ENCODE results near the gene PLPP2.
A peak's percentile ranks its signal among the peaks of the same experiment; 100 is the strongest.

PLPP2 gene

GRCh38 chr19:291561-292280, 518 bp upstream of the PLPP2 start:
- Histone ChIP-seq H3K9me3 (ENCODE audit: control insufficient read depth in 2 of 2, low read length in 2 of 2) (no peaks in the 10 kb centered on the region), H3K27ac (ENCODE audit: low read length) (no peak overlapping the region), H3K27me3 (ENCODE audit: control insufficient read depth in 1 of 2, insufficient read depth in 2 of 2, low read length in 2 of 2) (peaks cover 29 to 49% of the 10 kb centered on the region in 2 donors), H3K4me1 (ENCODE audit: control insufficient read depth, insufficient read depth, low read length) (peaks cover 32% of the 10 kb centered on the region), H3K9ac (ENCODE audit: low read length in 2 of 2) (no peak overlapping the region), H3K4me3 (ENCODE audit: low read length in 2 of 2) (peak overlapping the region in 1 of 2 donors; percentile 29), H3K36me3 (ENCODE audit: control insufficient read depth in 2 of 2, insufficient read depth in 2 of 2, low read length in 2 of 2) (no peaks in the 10 kb centered on the region)

- H3K27me3 ChIP-seq (ENCODE audit: control insufficient read depth in 1 of 2, insufficient read depth in 2 of 2, low read length in 2 of 2), result peaks cover 29 to 49% of the 10 kb centered on the region in 2 donors
- H3K27ac ChIP-seq (ENCODE audit: low read length), result no peak overlapping the region
- peak overlapping the region in 1 of 2 donors; percentile 52 for H3K4me3 ChIP-seq (ENCODE audit: low read length in 2 of 2)
- H3K9ac ChIP-seq (ENCODE audit: low read length in 2 of 2), result no peak overlapping the region
- H3K4me1 ChIP-seq (ENCODE audit: control insufficient read depth, insufficient read depth, low read length), result peaks cover 26% of the 10 kb centered on the region
- H3K36me3 ChIP-seq (ENCODE audit: control insufficient read depth in 2 of 2, insufficient read depth in 2 of 2, low read length in 2 of 2), result no peaks in the 10 kb centered on the region
- H3K9me3 ChIP-seq (ENCODE audit: control insufficient read depth in 2 of 2, low read length in 2 of 2), result no peaks in the 10 kb centered on the region
Measured at GRCh38 chr19:290372-291005, 714 bp downstream of the PLPP2 start.

- no peaks in the 10 kb centered on the region for H3K9me3 ChIP-seq (ENCODE audit: control insufficient read depth in 2 of 2, low read length in 2 of 2)
- H3K4me1 ChIP-seq (ENCODE audit: control insufficient read depth, insufficient read depth, low read length), result peaks cover 20% of the 10 kb centered on the region
- peaks cover 29 to 48% of the 10 kb centered on the region in 2 donors for H3K27me3 ChIP-seq (ENCODE audit: control insufficient read depth in 1 of 2, insufficient read depth in 2 of 2, low read length in 2 of 2)
- no peak overlapping the region for H3K27ac ChIP-seq (ENCODE audit: low read length)
- no peak overlapping the region for H3K9ac ChIP-seq (ENCODE audit: low read length in 2 of 2)
- H3K36me3 ChIP-seq (ENCODE audit: control insufficient read depth in 2 of 2, insufficient read depth in 2 of 2, low read length in 2 of 2), result no peaks in the 10 kb centered on the region
- no peak overlapping the region for H3K4me3 ChIP-seq (ENCODE audit: low read length in 2 of 2)
Measured at GRCh38 chr19:289651-290371, 1.4 kb downstream of the PLPP2 start.

- Histone ChIP-seq H3K27me3 (ENCODE audit: control insufficient read depth in 1 of 2, insufficient read depth in 2 of 2, low read length in 2 of 2) (peaks cover 21 to 39% of the 10 kb centered on the region in 2 donors), H3K9me3 (ENCODE audit: control insufficient read depth in 2 of 2, low read length in 2 of 2) (no peaks in the 10 kb centered on the region), H3K36me3 (ENCODE audit: control insufficient read depth in 2 of 2, insufficient read depth in 2 of 2, low read length in 2 of 2) (no peaks in the 10 kb centered on the region), H3K4me1 (ENCODE audit: control insufficient read depth, insufficient read depth, low read length) (peaks cover 11% of the 10 kb centered on the region), H3K27ac (ENCODE audit: low read length) (no peak overlapping the region), H3K4me3 (ENCODE audit: low read length in 2 of 2) (no peak overlapping the region), H3K9ac (ENCODE audit: low read length in 2 of 2) (no peak overlapping the region)
Measured at GRCh38 chr19:288911-289310, 2.3 kb downstream of the PLPP2 start.

- no peak overlapping the region for H3K9ac ChIP-seq (ENCODE audit: low read length in 2 of 2)
- H3K27ac ChIP-seq (ENCODE audit: low read length), result no peak overlapping the region
- H3K4me3 ChIP-seq (ENCODE audit: low read length in 2 of 2), result no peak overlapping the region
- peaks cover 10% of the 10 kb centered on the region for H3K4me1 ChIP-seq (ENCODE audit: control insufficient read depth, insufficient read depth, low read length)
- no peaks in the 10 kb centered on the region for H3K9me3 ChIP-seq (ENCODE audit: control insufficient read depth in 2 of 2, low read length in 2 of 2)
- H3K27me3 ChIP-seq (ENCODE audit: control insufficient read depth in 1 of 2, insufficient read depth in 2 of 2, low read length in 2 of 2), result peaks cover 7 to 24% of the 10 kb centered on the region in 2 donors
- no peaks in the 10 kb centered on the region for H3K36me3 ChIP-seq (ENCODE audit: control insufficient read depth in 2 of 2, insufficient read depth in 2 of 2, low read length in 2 of 2)
Measured at GRCh38 chr19:287381-287871, 3.8 kb downstream of the PLPP2 start.

GRCh38 chr19:283395-283794, 7.8 kb downstream of the PLPP2 start:
- no peak overlapping the region for H3K27ac ChIP-seq (ENCODE audit: low read length)
- H3K9ac ChIP-seq (ENCODE audit: low read length in 2 of 2), result no peak overlapping the region
- no peak overlapping the region for H3K4me3 ChIP-seq (ENCODE audit: low read length in 2 of 2)
- no peaks in the 10 kb centered on the region for H3K9me3 ChIP-seq (ENCODE audit: control insufficient read depth in 2 of 2, low read length in 2 of 2)
- H3K36me3 ChIP-seq (ENCODE audit: control insufficient read depth in 2 of 2, insufficient read depth in 2 of 2, low read length in 2 of 2), result no peaks in the 10 kb centered on the region
- H3K27me3 ChIP-seq (ENCODE audit: control insufficient read depth in 1 of 2, insufficient read depth in 2 of 2, low read length in 2 of 2), result peaks cover 3 to 4% of the 10 kb centered on the region in 2 donors
- no peaks in the 10 kb centered on the region for H3K4me1 ChIP-seq (ENCODE audit: control insufficient read depth, insufficient read depth, low read length)

- Histone ChIP-seq H3K4me1 (ENCODE audit: control insufficient read depth, insufficient read depth, low read length) (no peaks in the 10 kb centered on the region), H3K4me3 (ENCODE audit: low read length in 2 of 2) (no peak overlapping the region), H3K36me3 (ENCODE audit: control insufficient read depth in 2 of 2, insufficient read depth in 2 of 2, low read length in 2 of 2) (no peaks in the 10 kb centered on the region), H3K27me3 (ENCODE audit: control insufficient read depth in 1 of 2, insufficient read depth in 2 of 2, low read length in 2 of 2) (peaks cover 7% of the 10 kb centered on the region in 2 donors), H3K27ac (ENCODE audit: low read length) (no peak overlapping the region), H3K9me3 (ENCODE audit: control insufficient read depth in 2 of 2, low read length in 2 of 2) (no peaks in the 10 kb centered on the region), H3K9ac (ENCODE audit: low read length in 2 of 2) (no peak overlapping the region)
Measured at GRCh38 chr19:282501-282900, 8.7 kb downstream of the PLPP2 start.

GRCh38 chr19:281992-282391, 9.2 kb downstream of the PLPP2 start:
- Histone ChIP-seq H3K27me3 (ENCODE audit: control insufficient read depth in 1 of 2, insufficient read depth in 2 of 2, low read length in 2 of 2) (peaks cover 10 to 12% of the 10 kb centered on the region in 2 donors), H3K4me3 (ENCODE audit: low read length in 2 of 2) (no peak overlapping the region), H3K9ac (ENCODE audit: low read length in 2 of 2) (no peak overlapping the region), H3K36me3 (ENCODE audit: control insufficient read depth in 2 of 2, insufficient read depth in 2 of 2, low read length in 2 of 2) (no peaks in the 10 kb centered on the region), H3K27ac (ENCODE audit: low read length) (no peak overlapping the region), H3K9me3 (ENCODE audit: control insufficient read depth in 2 of 2, low read length in 2 of 2) (no peaks in the 10 kb centered on the region), H3K4me1 (ENCODE audit: control insufficient read depth, insufficient read depth, low read length) (no peaks in the 10 kb centered on the region)

GRCh38 chr19:281156-281853, 9.9 kb downstream of the PLPP2 start:
- Histone ChIP-seq H3K9ac (ENCODE audit: low read length in 2 of 2) (no peak overlapping the region), H3K27me3 (ENCODE audit: control insufficient read depth in 1 of 2, insufficient read depth in 2 of 2, low read length in 2 of 2) (peaks cover 10 to 14% of the 10 kb centered on the region in 2 donors), H3K27ac (ENCODE audit: low read length) (no peak overlapping the region), H3K4me3 (ENCODE audit: low read length in 2 of 2) (no peak overlapping the region), H3K4me1 (ENCODE audit: control insufficient read depth, insufficient read depth, low read length) (no peaks in the 10 kb centered on the region), H3K36me3 (ENCODE audit: control insufficient read depth in 2 of 2, insufficient read depth in 2 of 2, low read length in 2 of 2) (no peaks in the 10 kb centered on the region), H3K9me3 (ENCODE audit: control insufficient read depth in 2 of 2, low read length in 2 of 2) (no peaks in the 10 kb centered on the region)

GRCh38 chr19:280541-281009, 10.6 kb downstream of the PLPP2 start:
- H3K27ac ChIP-seq (ENCODE audit: low read length), result no peak overlapping the region
- peaks cover 10 to 14% of the 10 kb centered on the region in 2 donors for H3K27me3 ChIP-seq (ENCODE audit: control insufficient read depth in 1 of 2, insufficient read depth in 2 of 2, low read length in 2 of 2)
- no peak overlapping the region for H3K9ac ChIP-seq (ENCODE audit: low read length in 2 of 2)
- no peaks in the 10 kb centered on the region for H3K36me3 ChIP-seq (ENCODE audit: control insufficient read depth in 2 of 2, insufficient read depth in 2 of 2, low read length in 2 of 2)
- no peak overlapping the region for H3K4me3 ChIP-seq (ENCODE audit: low read length in 2 of 2)
- H3K9me3 ChIP-seq (ENCODE audit: control insufficient read depth in 2 of 2, low read length in 2 of 2), result no peaks in the 10 kb centered on the region
- H3K4me1 ChIP-seq (ENCODE audit: control insufficient read depth, insufficient read depth, low read length), result no peaks in the 10 kb centered on the region
